ENCODE data around the gene ACAN. TPM values are rescaled to one million over a fixed set of nuclear protein-coding genes. Genes with fewer than 3 reads are reported as not detected.
A peak's percentile ranks its signal among the peaks of the same experiment; 100 is the strongest.

Gene ACAN
- total RNA-seq, 1 donor from 2014 or later, result 176 TPM

GRCh38 chr15:88791637-88792036 lies 11.6 kb upstream of the ACAN start:
- H3K9me3 Mint-ChIP-seq (ENCODE audit: low read depth), result peaks cover 3% of the 10 kb centered on the region
- no peak for DNase-seq (ENCODE audit: low spot score)
- no peak for TF ChIP-seq CTCF (IDR thresholded peaks at IDR 0.05)
- peaks cover 22% of the 10 kb centered on the region for H3K4me1 Mint-ChIP-seq (ENCODE audit: low read depth)
- peak overlapping the region; percentile 86 for H3K27ac Mint-ChIP-seq (ENCODE audit: unreplicated experiment)
- no peak overlapping the region for H3K4me3 Mint-ChIP-seq (ENCODE audit: unreplicated experiment)
- H3K36me3 Mint-ChIP-seq (ENCODE audit: low read depth), result peaks cover 9% of the 10 kb centered on the region
- H3K27me3 Mint-ChIP-seq (ENCODE audit: low read depth), result peaks cover 7% of the 10 kb centered on the region

DNA sequence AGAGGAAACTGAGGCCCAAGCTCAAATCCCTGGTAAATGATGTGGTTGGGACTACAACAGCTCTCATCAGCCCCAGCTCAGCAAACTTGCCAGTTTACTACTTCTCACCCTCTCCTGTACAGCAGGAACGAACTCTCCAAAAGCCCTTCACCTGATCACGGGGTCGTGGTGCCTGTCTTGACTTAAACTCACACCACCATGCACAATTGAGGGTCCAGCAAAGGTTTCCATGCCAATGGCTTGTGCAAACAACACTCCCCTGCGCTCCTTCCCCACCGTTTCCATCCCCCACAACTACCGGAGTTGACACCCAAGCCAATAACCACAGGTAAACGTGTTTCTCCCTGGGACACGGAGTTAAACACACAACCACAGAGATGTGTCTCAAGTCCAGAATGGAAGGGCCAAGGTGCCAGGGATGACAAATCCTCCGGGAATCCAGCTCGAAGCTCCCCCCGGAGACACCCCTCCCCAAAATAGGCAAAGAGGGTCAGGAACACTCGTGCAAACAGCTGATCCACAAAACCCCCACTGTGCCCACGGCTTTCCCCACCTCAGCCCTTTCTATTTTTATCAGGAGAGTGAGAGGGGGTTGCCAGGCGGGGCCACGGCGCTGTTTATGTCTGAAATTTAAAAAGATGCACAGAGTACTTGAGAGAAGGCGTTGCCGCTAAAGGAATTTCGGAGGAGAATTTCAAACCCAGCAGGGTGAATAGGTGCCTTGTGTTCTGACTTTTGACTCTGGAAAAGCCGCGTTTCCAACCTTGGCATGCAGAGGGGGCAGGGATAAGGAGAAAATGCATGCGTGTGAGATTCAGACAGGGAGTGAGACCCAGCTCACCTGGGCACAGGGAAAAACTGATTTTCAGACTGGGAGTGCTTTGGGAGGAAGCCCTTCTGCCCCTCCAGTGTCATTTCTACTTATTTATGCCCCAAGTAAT lies 10.6 kb upstream of the ACAN start:
- no peak overlapping the region for H3K27ac Mint-ChIP-seq (ENCODE audit: unreplicated experiment)
- H3K36me3 Mint-ChIP-seq (ENCODE audit: low read depth), result peaks cover 6% of the 10 kb centered on the region
- H3K4me3 Mint-ChIP-seq (ENCODE audit: unreplicated experiment), result peak overlapping the region; percentile 24
- H3K9me3 Mint-ChIP-seq (ENCODE audit: low read depth), result peaks cover 3% of the 10 kb centered on the region
- no peak for TF ChIP-seq CTCF (IDR thresholded peaks at IDR 0.05)
- H3K4me1 Mint-ChIP-seq (ENCODE audit: low read depth), result peaks cover 22% of the 10 kb centered on the region
- peaks cover 7% of the 10 kb centered on the region for H3K27me3 Mint-ChIP-seq (ENCODE audit: low read depth)
- no peak for DNase-seq (ENCODE audit: low spot score)

DNA sequence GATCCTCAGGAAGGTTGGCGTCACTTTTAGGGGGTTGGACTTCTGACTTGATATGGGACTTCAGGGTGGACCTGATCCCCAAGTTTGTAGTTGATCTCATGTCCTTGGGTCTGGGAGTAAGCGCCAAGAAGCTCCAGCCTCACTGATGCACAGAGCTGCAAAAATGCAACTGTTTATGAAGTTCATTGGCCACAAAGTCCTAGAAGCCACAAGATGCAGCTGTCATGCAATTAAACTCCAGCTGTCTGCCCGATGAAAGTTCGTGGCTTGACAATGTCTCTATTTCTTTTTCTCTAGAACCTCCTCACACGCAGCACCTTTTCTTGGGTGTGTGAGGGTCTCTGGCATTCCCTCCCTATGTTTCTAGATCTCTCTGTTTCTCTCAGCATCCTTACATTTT lies 9.2 kb upstream of the ACAN start:
- Mint-ChIP-seq H3K27me3 (ENCODE audit: low read depth) (peaks cover 7% of the 10 kb centered on the region), H3K27ac (ENCODE audit: unreplicated experiment) (no peak overlapping the region)

GRCh38 chr15:88797663-88798339 lies 5.4 kb upstream of the ACAN start:
- peak overlapping the region; percentile 8 for H3K27ac Mint-ChIP-seq (ENCODE audit: unreplicated experiment)

More for the DNA sequence above, 9.2 kb upstream of the ACAN start:
- DNase-seq (ENCODE audit: low spot score), result no peak
- no peak for TF ChIP-seq CTCF (IDR thresholded peaks at IDR 0.05)
- H3K36me3 Mint-ChIP-seq (ENCODE audit: low read depth), result peaks cover 6% of the 10 kb centered on the region
- peaks cover 23% of the 10 kb centered on the region for H3K4me1 Mint-ChIP-seq (ENCODE audit: low read depth)
- no peak overlapping the region for H3K4me3 Mint-ChIP-seq (ENCODE audit: unreplicated experiment)
- peaks cover 3% of the 10 kb centered on the region for H3K9me3 Mint-ChIP-seq (ENCODE audit: low read depth)

More at GRCh38 chr15:88797663-88798339, 5.4 kb upstream of the ACAN start:
- Mint-ChIP-seq H3K4me3 (ENCODE audit: unreplicated experiment) (no peak overlapping the region), H3K27me3 (ENCODE audit: low read depth) (peaks cover 14% of the 10 kb centered on the region), H3K4me1 (ENCODE audit: low read depth) (peaks cover 26% of the 10 kb centered on the region), H3K9me3 (ENCODE audit: low read depth) (no peaks in the 10 kb centered on the region), H3K36me3 (ENCODE audit: low read depth) (peaks cover 4% of the 10 kb centered on the region)
- DNase-seq (ENCODE audit: low spot score), result no peak
- TF ChIP-seq CTCF (IDR thresholded peaks at IDR 0.05), result no peak
